Omental fat pad (tissue), 4 donors: ENCODE measurements around the gene C1orf159. TPM values are rescaled to one million over a fixed set of nuclear protein-coding genes. Genes with fewer than 3 reads are reported as not detected.
A peak's percentile ranks its signal among the peaks of the same experiment; 100 is the strongest.

Experiments
- ATAC-seq: fragments of 150-250 bp; one replicate; pipeline ENCODE4 v1.9.1; 2016; ENCODE audit warnings: mild to moderate bottlenecking, moderate library complexity; ENCODE audit not compliant: low FRiP score
- DNase-seq: peaks from one replicate; pipeline ENCODE4 v3.0.0-alpha.2; 2019; ENCODE audit warnings: low spot score
- CTCF ChIP-seq, 3 donors: fragments of 450-650 bp; IDR thresholded peaks; one replicate each; pipeline ENCODE4 v1.5.1; 2016 to 2017; ENCODE audit warnings: antibody characterized with exemption in 3 of 3, mild to moderate bottlenecking in 3 of 3, moderate library complexity in 2 of 3
- total RNA-seq, 4 donors: library from RNA; depleted of rRNA; stranded (reverse); fragments of >200 nt; gene quantifications; one replicate each; pipeline ENCODE4 v1.1.0, GENCODE V29; 2016

The C1orf159 gene
- total RNA-seq, 4 donors from 2014 or later, result 5.6 to 12.0 (median 9.5) TPM

GRCh38 chr1:1124508-1124785 is 8.6 kb upstream of the C1orf159 start:
- ATAC-seq, result no peak
- DNase-seq, result no peak
- TF ChIP-seq CTCF (IDR thresholded peaks at IDR 0.05), result no peak

GRCh38 chr1:1123581-1124507 is 8.0 kb upstream of the C1orf159 start:
- ATAC-seq (no peak), DNase-seq (no peak)
- TF ChIP-seq CTCF (IDR thresholded peaks at IDR 0.05), result no peak

GRCh38 chr1:1122981-1123480 is 7.1 kb upstream of the C1orf159 start:
- ATAC-seq, result no peak

GRCh38 chr1:1122078-1122811 is 6.4 kb upstream of the C1orf159 start:
- DNase-seq, result peak; percentile 54
- peak in 2 of 3 donors; percentile 80 to 95 for TF ChIP-seq CTCF (IDR thresholded peaks at IDR 0.05)
- peak; percentile 86 for ATAC-seq

More at GRCh38 chr1:1122981-1123480, 7.1 kb upstream of the C1orf159 start:
- DNase-seq, result no peak
- no peak for TF ChIP-seq CTCF (IDR thresholded peaks at IDR 0.05)

GRCh38 chr1:1121611-1122077 is 5.8 kb upstream of the C1orf159 start:
- no peak for TF ChIP-seq CTCF (IDR thresholded peaks at IDR 0.05)
- ATAC-seq (peak; percentile 9), DNase-seq (no peak)

GRCh38 chr1:1120866-1121591 is 5.1 kb upstream of the C1orf159 start:
- no peak for TF ChIP-seq CTCF (IDR thresholded peaks at IDR 0.05)
- ATAC-seq, result no peak
- no peak for DNase-seq
